Mesenchymal stem cell (in vitro differentiated cells and primary cell): ENCODE measurements around the gene FSTL3.
A peak's percentile ranks its signal among the peaks of the same experiment; 100 is the strongest.

Experiments used
- DNase-seq: peaks from one replicate; pipeline ENCODE4 v3.0.0-alpha.2; 2013
- H2AFZ ChIP-seq: one replicate; pipeline ENCODE4 v1.6.1; 2013; ENCODE audit warnings: low read depth, mild to moderate bottlenecking, control low read depth, inconsistent platforms, low read length, moderate library complexity
- H2AK5ac ChIP-seq: 2 replicates; pipeline ENCODE4 v1.6.1; 2013; ENCODE audit warnings: low read length, moderate library complexity, mild to moderate bottlenecking, inconsistent platforms; ENCODE audit not compliant: severe bottlenecking
- H2BK120ac ChIP-seq: one replicate; pipeline ENCODE4 v1.6.1; 2013; ENCODE audit warnings: low read depth, mild to moderate bottlenecking, inconsistent platforms, low read length, moderate library complexity
- H2BK12ac ChIP-seq, 2 experiments: one replicate each; pipeline ENCODE4 v1.6.1; 2013; ENCODE audit warnings: inconsistent platforms in 2 of 2, low read length in 2 of 2, mild to moderate bottlenecking in 2 of 2, moderate library complexity in 2 of 2, control low read depth in 1 of 2
- H2BK15ac ChIP-seq: one replicate; pipeline ENCODE4 v1.6.1; 2013; ENCODE audit warnings: mild to moderate bottlenecking, low read depth, inconsistent platforms; ENCODE audit not compliant: poor library complexity, severe bottlenecking
- H2BK5ac ChIP-seq: 2 replicates; pipeline ENCODE4 v1.6.1; 2013; ENCODE audit warnings: low read depth, mild to moderate bottlenecking, low read length, control low read depth, inconsistent platforms; ENCODE audit not compliant: poor library complexity, severe bottlenecking
- H3K14ac ChIP-seq, 2 experiments: one replicate each; pipeline ENCODE4 v1.6.1; 2013; ENCODE audit warnings: inconsistent platforms in 2 of 2, low read length in 2 of 2, control low read depth in 1 of 2, mild to moderate bottlenecking in 1 of 2, moderate library complexity in 1 of 2
- H3K18ac ChIP-seq, 2 experiments: one replicate each; pipeline ENCODE4 v1.6.1; 2013; ENCODE audit warnings: inconsistent platforms in 2 of 2, low read length in 2 of 2, control low read depth in 1 of 2, low read depth in 1 of 2, mild to moderate bottlenecking in 1 of 2
- H3K23ac ChIP-seq, 2 experiments: one replicate each; pipeline ENCODE4 v1.6.1; 2013; ENCODE audit warnings: inconsistent platforms in 2 of 2, low read length in 2 of 2, mild to moderate bottlenecking in 2 of 2, moderate library complexity in 2 of 2, control low read depth in 1 of 2
- H3K27ac ChIP-seq: 2 replicates; pipeline ENCODE4 v1.5.1; 2013; ENCODE audit warnings: mild to moderate bottlenecking, moderate library complexity, low read length, control low read depth, inconsistent platforms; ENCODE audit not compliant: poor library complexity, severe bottlenecking
- H3K27me3 ChIP-seq, 2 experiments: 2 replicates each; pipeline versions ENCODE4 v1.6.1 to v1.7.0; 2013; ENCODE audit warnings: low read length in 2 of 2, mild to moderate bottlenecking in 2 of 2, moderate library complexity in 2 of 2, control low read depth in 1 of 2, inconsistent platforms in 1 of 2; ENCODE audit not compliant: control insufficient read depth in 1 of 2, insufficient read depth in 1 of 2
- H3K36me3 ChIP-seq, 2 experiments: 2 replicates each; pipeline versions ENCODE4 v1.6.1 to v1.7.0; 2013; ENCODE audit warnings: low read length in 2 of 2, control low read depth in 1 of 2, inconsistent platforms in 1 of 2, low read depth in 1 of 2, mild to moderate bottlenecking in 1 of 2; ENCODE audit not compliant: insufficient read depth in 2 of 2, control insufficient read depth in 1 of 2
- H3K4ac ChIP-seq, 2 experiments: one replicate each; pipeline ENCODE4 v1.6.1; 2013; ENCODE audit warnings: inconsistent platforms in 2 of 2, low read length in 2 of 2, mild to moderate bottlenecking in 2 of 2, moderate library complexity in 2 of 2, control low read depth in 1 of 2, low read depth in 1 of 2
- H3K4me1 ChIP-seq: 2 replicates; pipeline ENCODE4 v1.6.1; 2013; ENCODE audit warnings: low read depth, low read length, control low read depth; ENCODE audit not compliant: control insufficient read depth, insufficient read depth
- H3K4me2 ChIP-seq: 2 replicates; pipeline ENCODE4 v1.6.1; 2013; ENCODE audit warnings: low read length, mild to moderate bottlenecking, inconsistent platforms; ENCODE audit not compliant: poor library complexity, severe bottlenecking
- H3K4me3 ChIP-seq, 2 experiments: 2 replicates each; pipeline versions ENCODE4 v1.5.1 to v1.7.0; 2013; ENCODE audit warnings: low read length in 2 of 2, mild to moderate bottlenecking in 2 of 2, control low read depth in 1 of 2, low read depth in 1 of 2; ENCODE audit not compliant: insufficient read depth in 1 of 2
- H3K79me1 ChIP-seq: replicated peaks from 2 replicates; pipeline ENCODE4 v1.6.1; 2013; ENCODE audit warnings: mild to moderate bottlenecking, control low read depth, low read length, inconsistent platforms; ENCODE audit not compliant: poor library complexity, severe bottlenecking
- H3K9ac ChIP-seq: 2 replicates; pipeline ENCODE4 v1.7.0; 2013; ENCODE audit warnings: mild to moderate bottlenecking, low read length, moderate library complexity
- H3K9me3 ChIP-seq: 2 replicates; pipeline ENCODE4 v1.7.0; 2013; ENCODE audit warnings: mild to moderate bottlenecking, low read length; ENCODE audit not compliant: control insufficient read depth
- H4K8ac ChIP-seq: one replicate; pipeline ENCODE4 v1.6.1; 2013; ENCODE audit warnings: inconsistent platforms, mild to moderate bottlenecking, low read length, moderate library complexity
- H4K91ac ChIP-seq: one replicate; pipeline ENCODE4 v1.6.1; 2013; ENCODE audit warnings: mild to moderate bottlenecking, low read length, inconsistent platforms
- WGBS: methylation state at CpG from one replicate; pipeline ENCODE4 v1.1.7; 2013; ENCODE audit warnings: mixed read lengths; 5-methylcytosine and 5-hydroxymethylcytosine counted together

FSTL3 gene

DNA sequence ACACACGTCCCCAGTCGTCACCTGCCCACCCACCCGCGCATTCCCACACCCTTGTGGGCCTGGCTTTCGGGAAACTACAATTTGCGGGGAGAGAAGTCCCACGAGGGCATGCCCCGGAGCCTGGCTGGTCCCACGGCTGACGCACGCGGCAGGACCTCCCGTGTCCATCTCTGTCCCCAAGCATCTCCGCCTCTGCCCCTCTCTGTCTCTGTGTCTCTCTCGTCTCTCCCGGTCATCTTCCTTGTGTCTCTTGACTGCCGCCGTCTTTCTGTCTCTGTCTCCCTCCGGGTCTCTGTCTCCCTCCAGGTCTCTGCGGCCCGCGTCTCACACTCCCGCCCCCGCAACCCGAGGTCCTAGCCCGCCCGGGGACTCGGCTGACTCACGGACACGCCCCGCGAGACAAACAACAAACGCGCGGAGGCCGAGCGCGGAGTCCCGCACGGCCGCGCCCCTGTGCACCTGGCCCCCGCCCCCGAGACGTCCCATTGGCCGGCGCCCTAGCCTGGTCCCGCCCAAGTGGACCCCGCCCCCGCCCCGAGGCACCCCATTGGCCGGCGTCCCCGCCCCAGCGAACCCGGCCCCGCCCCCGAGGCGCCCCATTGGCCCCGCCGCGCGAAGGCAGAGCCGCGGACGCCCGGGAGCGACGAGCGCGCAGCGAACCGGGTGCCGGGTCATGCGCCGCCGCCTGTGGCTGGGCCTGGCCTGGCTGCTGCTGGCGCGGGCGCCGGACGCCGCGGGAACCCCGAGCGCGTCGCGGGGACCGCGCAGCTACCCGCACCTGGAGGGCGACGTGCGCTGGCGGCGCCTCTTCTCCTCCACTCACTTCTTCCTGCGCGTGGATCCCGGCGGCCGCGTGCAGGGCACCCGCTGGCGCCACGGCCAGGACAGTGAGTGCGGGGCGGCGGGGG, 36.7 kb upstream of the FSTL3 start, which contains the start of gene FGF22:
Gene FGF22 (plus strand): TSS at position 627 of the 908 bp plus-strand sequence. CDS start 47 bp downstream, at position 674.
- Histone ChIP-seq H3K4me1 (peaks cover 18% of the 10 kb centered on the region), H3K4ac (no peak within 1 kb of the TSS), H2BK5ac (no peak within 1 kb of the TSS), H3K4me2 (peak within 1 kb of the TSS; percentile 75), H3K79me1 (peaks cover 6% of the 10 kb centered on the region), H3K4me3 (peak within 1 kb of the TSS; percentile 53 to 81), H3K9me3 (no peaks in the 10 kb centered on the region), H2AK5ac (no peak within 1 kb of the TSS), H4K91ac (no peak within 1 kb of the TSS), H2BK12ac (no peak within 1 kb of the TSS), H3K14ac (peak within 1 kb of the TSS in 1 of 2 experiments; percentile 42), H2AFZ (peak within 1 kb of the TSS; percentile 83), H3K27me3 (peaks cover 0 to 8% of the 10 kb centered on the region in 2 experiments), H2BK120ac (no peak within 1 kb of the TSS), H3K18ac (no peak within 1 kb of the TSS), H3K9ac (peak within 1 kb of the TSS; percentile 67), H4K8ac (no peak within 1 kb of the TSS), H2BK15ac (no peak within 1 kb of the TSS), H3K23ac (no peak within 1 kb of the TSS), H3K36me3 (peaks cover 0 to 27% of the 10 kb centered on the region in 2 experiments), H3K27ac (no peak within 1 kb of the TSS)
- DNase-seq = peak; percentile 88
- 8% methylated on average over 75 of the region's 109 CpGs for WGBS

- H3K9me3 ChIP-seq = no peaks in the 10 kb centered on the region
- no peak overlapping the region for H3K18ac ChIP-seq
- peaks cover 6 to 32% of the 10 kb centered on the region in 2 experiments for H3K36me3 ChIP-seq
- no peak overlapping the region for H4K91ac ChIP-seq
- no peak overlapping the region for H2AFZ ChIP-seq
- no peak overlapping the region for H4K8ac ChIP-seq
- peaks cover 3% of the 10 kb centered on the region for H3K79me1 ChIP-seq
- peaks cover 15% of the 10 kb centered on the region for H3K4me1 ChIP-seq
- no peak overlapping the region for H3K9ac ChIP-seq
- H3K4me3 ChIP-seq = peak overlapping the region; percentile 53 to 58
- H3K27me3 ChIP-seq = peaks cover 0 to 8% of the 10 kb centered on the region in 2 experiments
- no peak overlapping the region for H3K27ac ChIP-seq
- H3K23ac ChIP-seq = no peak overlapping the region
- 49% methylated on average over 18 of the region's 25 CpGs for WGBS
- no peak overlapping the region for H2BK120ac ChIP-seq
- H2BK15ac ChIP-seq = no peak overlapping the region
- H3K4me2 ChIP-seq = peak overlapping the region; percentile 75
- H2BK12ac ChIP-seq = no peak overlapping the region
- no peak overlapping the region for H3K4ac ChIP-seq
- H2AK5ac ChIP-seq = no peak overlapping the region
- no peak overlapping the region for H3K14ac ChIP-seq
- DNase-seq = no peak
- no peak overlapping the region for H2BK5ac ChIP-seq
Observed at GRCh38 chr19:640161-640558, 36.0 kb upstream of the FSTL3 start.

DNA sequence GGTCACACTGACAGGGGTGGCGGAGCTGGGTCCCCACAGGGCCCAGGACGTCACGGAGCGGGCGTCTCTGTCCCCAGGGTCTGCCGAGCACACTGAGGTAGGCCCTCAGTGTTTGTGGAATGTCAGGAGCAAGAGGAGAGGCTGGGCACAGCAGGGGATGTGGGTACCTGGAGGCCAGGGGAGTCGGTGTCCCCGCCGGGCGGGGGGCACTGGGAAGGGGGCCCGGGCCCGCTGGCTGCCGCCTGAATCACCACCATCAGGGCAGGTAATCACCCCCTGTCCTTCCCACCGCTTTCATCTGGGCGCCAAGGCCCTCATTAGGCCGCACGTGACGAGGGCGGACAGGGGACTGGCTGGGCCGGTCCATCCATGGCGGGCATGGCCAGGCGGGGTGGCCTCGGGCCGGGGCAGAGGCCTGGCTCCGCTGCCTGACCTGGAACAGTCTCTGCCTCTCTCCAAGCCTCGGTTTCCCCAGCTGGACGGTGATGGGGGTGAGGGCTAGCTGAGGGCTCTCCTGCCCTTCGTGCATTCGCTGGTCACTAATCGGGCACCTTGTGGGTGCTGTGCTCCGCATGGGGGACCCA, 35.5 kb upstream of the FSTL3 start:
- Histone ChIP-seq H3K27ac (no peak overlapping the region), H3K4me2 (no peak overlapping the region), H2BK12ac (no peak overlapping the region), H3K9ac (no peak overlapping the region), H2BK120ac (no peak overlapping the region), H3K23ac (no peak overlapping the region), H4K91ac (no peak overlapping the region), H3K9me3 (no peaks in the 10 kb centered on the region), H2BK15ac (no peak overlapping the region), H4K8ac (no peak overlapping the region), H2AK5ac (no peak overlapping the region), H3K14ac (no peak overlapping the region), H3K36me3 (peaks cover 7 to 33% of the 10 kb centered on the region in 2 experiments), H3K4ac (no peak overlapping the region), H2AFZ (no peak overlapping the region), H2BK5ac (no peak overlapping the region), H3K4me3 (no peak overlapping the region), H3K4me1 (peaks cover 12% of the 10 kb centered on the region), H3K27me3 (peaks cover 0 to 8% of the 10 kb centered on the region in 2 experiments), H3K79me1 (peaks cover 2% of the 10 kb centered on the region), H3K18ac (no peak overlapping the region)
- no peak for DNase-seq
- WGBS = 94% methylated on average over 28 of the region's 31 CpGs

GRCh38 chr19:641702-642101, 34.5 kb upstream of the FSTL3 start:
- H2AK5ac ChIP-seq = no peak overlapping the region
- WGBS = 89% methylated on average over 17 of the region's 17 CpGs
- H2BK12ac ChIP-seq = no peak overlapping the region
- no peak overlapping the region for H3K4ac ChIP-seq
- no peak overlapping the region for H2BK120ac ChIP-seq
- peaks cover 0 to 8% of the 10 kb centered on the region in 2 experiments for H3K27me3 ChIP-seq
- no peak overlapping the region for H3K4me3 ChIP-seq
- no peak overlapping the region for H3K14ac ChIP-seq
- H3K9me3 ChIP-seq = no peaks in the 10 kb centered on the region
- no peak overlapping the region for H4K91ac ChIP-seq
- no peak overlapping the region for H3K9ac ChIP-seq
- no peak overlapping the region for H3K27ac ChIP-seq
- peaks cover 14 to 43% of the 10 kb centered on the region in 2 experiments for H3K36me3 ChIP-seq
- DNase-seq = no peak
- H3K4me1 ChIP-seq = peaks cover 12% of the 10 kb centered on the region
- no peak overlapping the region for H3K23ac ChIP-seq
- H2BK15ac ChIP-seq = no peak overlapping the region
- peaks cover 5% of the 10 kb centered on the region for H3K79me1 ChIP-seq
- no peak overlapping the region for H2BK5ac ChIP-seq
- H2AFZ ChIP-seq = no peak overlapping the region
- no peak overlapping the region for H4K8ac ChIP-seq
- no peak overlapping the region for H3K4me2 ChIP-seq
- H3K18ac ChIP-seq = no peak overlapping the region
